GM23338 (cell line): Measurements from ENCODE around the gene PTGDR2.

Source experiments
- CREB1 ChIP-seq: fragments of 250-450 bp; sonication (Bioruptor Pico); IDR thresholded peaks from 2 replicates; pipeline ENCODE4 v1.5.0; 2020; ENCODE audit warnings: low read depth, mild to moderate bottlenecking, moderate library complexity
- EZH2 ChIP-seq: fragments of 200-600 bp; sonication (generic); IDR thresholded peaks from one replicate; pipeline ENCODE4 v1.8.0; 2017; ENCODE audit warnings: antibody characterized with exemption, mild to moderate bottlenecking, low read depth; ENCODE audit not compliant: unreplicated experiment
- EZH2phosphoT487 ChIP-seq: fragments of 200-600 bp; sonication (generic); IDR thresholded peaks from one replicate; pipeline ENCODE4 v1.8.1; 2018; ENCODE audit warnings: antibody characterized with exemption; ENCODE audit not compliant: unreplicated experiment
- TF ChIP-seq, protein P1 (sequence below), 2 experiments: fragments of 200-600 bp in 1 of 2; sonication (generic) in 1 of 2; conservative IDR thresholded peaks; 2 replicates each; pipeline versions ENCODE4 v1.5.1 to v1.6.1; 2016 to 2017; ENCODE audit warnings: antibody characterized with exemption in 2 of 2, low read depth in 2 of 2, mild to moderate bottlenecking in 2 of 2, moderate library complexity in 1 of 2
- TF ChIP-seq, protein P2 (sequence below): IDR thresholded peaks from 2 replicates; pipeline ENCODE4 v1.6.1; 2016; ENCODE audit warnings: antibody characterized with exemption

DNA sequence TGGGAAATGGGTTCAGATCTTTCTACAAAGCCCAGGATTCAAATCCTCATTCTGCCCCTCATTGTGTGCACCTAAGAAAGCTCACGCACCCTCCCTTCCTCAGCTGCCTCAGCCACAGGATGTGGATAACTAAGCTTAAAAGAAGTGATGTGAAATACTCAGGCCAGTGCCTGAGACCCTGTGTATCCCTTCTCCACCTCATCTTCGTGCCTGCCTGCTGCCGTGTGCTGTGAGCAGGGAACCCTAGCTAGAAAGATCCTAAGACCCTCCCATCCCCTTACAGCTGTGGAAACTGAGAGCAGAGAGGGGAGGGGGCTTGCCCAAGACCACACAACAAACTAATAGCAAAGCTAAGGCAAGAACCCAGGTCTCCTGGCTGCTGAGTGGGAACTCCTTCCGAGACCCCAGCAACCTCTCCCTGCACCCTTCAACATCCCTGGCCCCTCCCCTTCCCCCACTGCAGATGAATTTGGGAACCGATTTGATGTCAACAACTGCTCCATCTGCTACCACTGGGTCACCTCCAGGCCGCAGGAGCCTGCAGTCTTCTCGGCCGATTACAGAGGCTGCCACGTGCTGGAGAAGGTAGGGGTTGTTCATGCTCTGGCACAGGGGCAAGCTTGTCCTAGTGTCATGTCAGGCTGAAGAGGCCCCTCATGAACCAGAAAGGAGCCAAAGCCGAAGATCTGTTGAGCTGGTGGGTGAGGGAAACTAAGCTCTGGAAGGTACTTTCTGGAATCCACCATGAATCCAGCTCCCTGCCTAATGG lies 13.1 kb upstream of the PTGDR2 start:
- TF ChIP-seq, protein P1, sequence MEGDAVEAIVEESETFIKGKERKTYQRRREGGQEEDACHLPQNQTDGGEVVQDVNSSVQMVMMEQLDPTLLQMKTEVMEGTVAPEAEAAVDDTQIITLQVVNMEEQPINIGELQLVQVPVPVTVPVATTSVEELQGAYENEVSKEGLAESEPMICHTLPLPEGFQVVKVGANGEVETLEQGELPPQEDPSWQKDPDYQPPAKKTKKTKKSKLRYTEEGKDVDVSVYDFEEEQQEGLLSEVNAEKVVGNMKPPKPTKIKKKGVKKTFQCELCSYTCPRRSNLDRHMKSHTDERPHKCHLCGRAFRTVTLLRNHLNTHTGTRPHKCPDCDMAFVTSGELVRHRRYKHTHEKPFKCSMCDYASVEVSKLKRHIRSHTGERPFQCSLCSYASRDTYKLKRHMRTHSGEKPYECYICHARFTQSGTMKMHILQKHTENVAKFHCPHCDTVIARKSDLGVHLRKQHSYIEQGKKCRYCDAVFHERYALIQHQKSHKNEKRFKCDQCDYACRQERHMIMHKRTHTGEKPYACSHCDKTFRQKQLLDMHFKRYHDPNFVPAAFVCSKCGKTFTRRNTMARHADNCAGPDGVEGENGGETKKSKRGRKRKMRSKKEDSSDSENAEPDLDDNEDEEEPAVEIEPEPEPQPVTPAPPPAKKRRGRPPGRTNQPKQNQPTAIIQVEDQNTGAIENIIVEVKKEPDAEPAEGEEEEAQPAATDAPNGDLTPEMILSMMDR (conservative IDR thresholded peaks at IDR 0.05; ENCODE audit: low read depth in 2 of 2), result no peak
- TF ChIP-seq, protein P2, sequence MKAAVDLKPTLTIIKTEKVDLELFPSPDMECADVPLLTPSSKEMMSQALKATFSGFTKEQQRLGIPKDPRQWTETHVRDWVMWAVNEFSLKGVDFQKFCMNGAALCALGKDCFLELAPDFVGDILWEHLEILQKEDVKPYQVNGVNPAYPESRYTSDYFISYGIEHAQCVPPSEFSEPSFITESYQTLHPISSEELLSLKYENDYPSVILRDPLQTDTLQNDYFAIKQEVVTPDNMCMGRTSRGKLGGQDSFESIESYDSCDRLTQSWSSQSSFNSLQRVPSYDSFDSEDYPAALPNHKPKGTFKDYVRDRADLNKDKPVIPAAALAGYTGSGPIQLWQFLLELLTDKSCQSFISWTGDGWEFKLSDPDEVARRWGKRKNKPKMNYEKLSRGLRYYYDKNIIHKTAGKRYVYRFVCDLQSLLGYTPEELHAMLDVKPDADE, result no peak
- TF ChIP-seq CREB1 (CRISPR knock-in tag) (no peak), EZH2 (no peak), EZH2phosphoT487 (no peak)
